ENCODE results near the gene RAPGEF1.

GRCh38 chr9:131621551-131622358 lies 118.1 kb downstream of the RAPGEF1 start:
- TF ChIP-seq FOXP2 (optimal IDR thresholded peaks at IDR 0.05; ENCODE audit: control extremely low read depth, extremely low read length, insufficient read depth) (no peak), EZH2 (IDR thresholded peaks at IDR 0.05) (no peak)

All from SK-N-MC (cell line).